Trophoblast cell (in vitro differentiated cells and primary cell): ENCODE results near the gene OGFOD3.

Experiments
- DNase-seq, 2 donors: peaks; one replicate each; pipeline ENCODE4 v3.0.0-alpha.2; 2016
- H2AFZ ChIP-seq: 2 replicates; pipeline ENCODE4 v1.6.1; 2013; ENCODE audit warnings: low read length, moderate library complexity, mild to moderate bottlenecking; ENCODE audit not compliant: insufficient read depth, poor library complexity
- H2AK5ac ChIP-seq: 2 replicates; pipeline ENCODE4 v1.6.1; 2013; ENCODE audit warnings: mild to moderate bottlenecking, low read length
- H2BK120ac ChIP-seq: 2 replicates; pipeline ENCODE4 v1.6.1; 2013; ENCODE audit warnings: low read length, mild to moderate bottlenecking, moderate library complexity; ENCODE audit not compliant: insufficient read depth, poor library complexity
- H2BK12ac ChIP-seq: 2 replicates; pipeline ENCODE4 v1.6.1; 2013; ENCODE audit warnings: mild to moderate bottlenecking, low read length, moderate library complexity
- H2BK5ac ChIP-seq: 2 replicates; pipeline ENCODE4 v1.6.1; 2013; ENCODE audit warnings: low read length, low read depth, moderate library complexity, mild to moderate bottlenecking; ENCODE audit not compliant: poor library complexity
- H3K14ac ChIP-seq: 2 replicates; pipeline ENCODE4 v1.6.1; 2013; ENCODE audit warnings: mild to moderate bottlenecking, low read length
- H3K18ac ChIP-seq: 2 replicates; pipeline ENCODE4 v1.6.1; 2013; ENCODE audit warnings: mild to moderate bottlenecking, low read length
- H3K23ac ChIP-seq: 2 replicates; pipeline ENCODE4 v1.6.1; 2013; ENCODE audit warnings: low read length
- H3K27ac ChIP-seq: 2 replicates; pipeline ENCODE4 v1.5.1; 2013; ENCODE audit warnings: low read depth, mild to moderate bottlenecking, inconsistent platforms, low read length, moderate library complexity
- H3K27me3 ChIP-seq: 2 replicates; pipeline ENCODE4 v1.6.1; 2013; ENCODE audit warnings: inconsistent platforms, mild to moderate bottlenecking, low read length, moderate library complexity; ENCODE audit not compliant: insufficient read depth
- H3K36me3 ChIP-seq, 2 experiments: 1 replicate in 1 of 2; 2 replicates in 1 of 2; pipeline ENCODE4 v1.6.1; 2013; ENCODE audit warnings: low read length in 2 of 2, mild to moderate bottlenecking in 2 of 2, moderate library complexity in 1 of 2; ENCODE audit not compliant: insufficient read depth in 2 of 2, control insufficient read depth in 1 of 2
- H3K4ac ChIP-seq: 2 replicates; pipeline ENCODE4 v1.6.1; 2013; ENCODE audit warnings: low read depth, mild to moderate bottlenecking, low read length, moderate library complexity
- H3K4me1 ChIP-seq, 2 experiments: 1 replicate in 1 of 2; 2 replicates in 1 of 2; pipeline ENCODE4 v1.6.1; 2013; ENCODE audit warnings: low read length in 2 of 2, mild to moderate bottlenecking in 2 of 2, moderate library complexity in 1 of 2; ENCODE audit not compliant: insufficient read depth in 2 of 2, control insufficient read depth in 1 of 2
- H3K4me2 ChIP-seq: 2 replicates; pipeline ENCODE4 v1.6.1; 2013; ENCODE audit warnings: inconsistent platforms, mild to moderate bottlenecking, low read length, moderate library complexity
- H3K4me3 ChIP-seq: 2 replicates; pipeline ENCODE4 v1.5.1; 2013; ENCODE audit warnings: mild to moderate bottlenecking, low read depth, low read length, inconsistent platforms
- H3K79me1 ChIP-seq: one replicate; pipeline ENCODE4 v1.6.1; 2013; ENCODE audit warnings: low read length
- H3K79me2 ChIP-seq: 2 replicates; pipeline ENCODE4 v1.6.1; 2013; ENCODE audit warnings: low read length, mild to moderate bottlenecking; ENCODE audit not compliant: control insufficient read depth, insufficient read depth, poor library complexity
- H3K9ac ChIP-seq: 2 replicates; pipeline ENCODE4 v1.6.1; 2013; ENCODE audit warnings: mild to moderate bottlenecking, low read length
- H3K9me3 ChIP-seq: 2 replicates; pipeline ENCODE4 v1.6.1; 2013; ENCODE audit warnings: low read depth, mild to moderate bottlenecking, control low read depth, inconsistent platforms, low read length; ENCODE audit not compliant: insufficient read depth
- H4K12ac ChIP-seq: 2 replicates; pipeline ENCODE4 v1.6.1; 2013; ENCODE audit warnings: low read depth, mild to moderate bottlenecking, low read length, moderate library complexity
- H4K8ac ChIP-seq: 2 replicates; pipeline ENCODE4 v1.6.1; 2013; ENCODE audit warnings: low read depth, mild to moderate bottlenecking, low read length, moderate library complexity
- H4K91ac ChIP-seq: one replicate; pipeline ENCODE4 v1.6.1; 2013; ENCODE audit warnings: low read depth, mild to moderate bottlenecking, low read length, moderate library complexity
- WGBS: extraction: QIAGEN DNeasy Blood & Tissue Kit; methylation state at CpG from one replicate; pipeline ENCODE4 v1.1.7; 2013; ENCODE audit warnings: missing lambda C conversion rate; ENCODE audit not compliant: insufficient read length, insufficient coverage; ENCODE audit errors: extremely low coverage; 5-methylcytosine and 5-hydroxymethylcytosine counted together

Gene OGFOD3

DNA sequence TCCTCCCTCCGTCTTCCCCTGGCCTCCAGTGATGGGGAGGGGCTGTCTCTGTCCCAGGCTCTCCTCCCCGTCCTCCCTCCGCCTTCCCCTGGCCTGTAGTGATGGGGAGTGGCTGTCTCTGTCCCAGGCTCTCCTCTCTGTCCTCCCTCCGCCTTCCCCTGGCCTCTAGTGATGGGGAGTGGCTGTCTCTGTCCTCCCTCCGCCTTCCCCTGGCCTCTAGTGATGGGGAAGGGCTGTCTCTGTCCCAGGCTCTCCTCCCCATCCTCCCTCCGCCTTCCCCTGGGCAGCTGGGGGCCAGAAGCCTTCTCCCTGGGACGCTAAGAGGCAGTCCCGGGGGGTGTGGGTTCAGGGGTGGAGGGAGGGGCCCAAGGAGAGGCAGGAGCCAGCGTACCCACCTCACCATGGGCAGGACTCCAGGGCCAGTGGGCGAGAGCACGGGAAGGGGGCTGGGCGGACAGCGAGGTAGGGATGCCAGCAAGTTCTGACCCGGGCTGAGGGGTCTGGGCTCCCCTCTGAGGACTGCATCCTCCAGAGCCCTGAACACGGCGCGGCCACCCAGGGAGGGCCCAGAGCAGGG lies 32.0 kb downstream of the OGFOD3 start:
- Histone ChIP-seq H4K12ac (no peak overlapping the region), H3K9ac (no peak overlapping the region), H2BK12ac (no peak overlapping the region), H3K36me3 (peaks cover 0 to under 1% of the 10 kb centered on the region in 2 experiments), H2AK5ac (no peak overlapping the region), H2BK120ac (no peak overlapping the region), H3K79me2 (no peaks in the 10 kb centered on the region), H3K4me3 (no peak overlapping the region), H3K27me3 (no peaks in the 10 kb centered on the region), H3K9me3 (peaks cover 3% of the 10 kb centered on the region), H3K27ac (no peak overlapping the region), H3K79me1 (no peaks in the 10 kb centered on the region), H3K23ac (no peak overlapping the region), H3K4me2 (no peak overlapping the region), H3K4ac (no peak overlapping the region), H4K8ac (no peak overlapping the region), H3K14ac (no peak overlapping the region), H2AFZ (no peak overlapping the region), H3K18ac (no peak overlapping the region), H4K91ac (no peak overlapping the region), H3K4me1 (no peaks in the 10 kb centered on the region), H2BK5ac (no peak overlapping the region)
- no CpG with 5 or more reads among the region's 17 CpGs for WGBS
- DNase-seq, result no peak

DNA sequence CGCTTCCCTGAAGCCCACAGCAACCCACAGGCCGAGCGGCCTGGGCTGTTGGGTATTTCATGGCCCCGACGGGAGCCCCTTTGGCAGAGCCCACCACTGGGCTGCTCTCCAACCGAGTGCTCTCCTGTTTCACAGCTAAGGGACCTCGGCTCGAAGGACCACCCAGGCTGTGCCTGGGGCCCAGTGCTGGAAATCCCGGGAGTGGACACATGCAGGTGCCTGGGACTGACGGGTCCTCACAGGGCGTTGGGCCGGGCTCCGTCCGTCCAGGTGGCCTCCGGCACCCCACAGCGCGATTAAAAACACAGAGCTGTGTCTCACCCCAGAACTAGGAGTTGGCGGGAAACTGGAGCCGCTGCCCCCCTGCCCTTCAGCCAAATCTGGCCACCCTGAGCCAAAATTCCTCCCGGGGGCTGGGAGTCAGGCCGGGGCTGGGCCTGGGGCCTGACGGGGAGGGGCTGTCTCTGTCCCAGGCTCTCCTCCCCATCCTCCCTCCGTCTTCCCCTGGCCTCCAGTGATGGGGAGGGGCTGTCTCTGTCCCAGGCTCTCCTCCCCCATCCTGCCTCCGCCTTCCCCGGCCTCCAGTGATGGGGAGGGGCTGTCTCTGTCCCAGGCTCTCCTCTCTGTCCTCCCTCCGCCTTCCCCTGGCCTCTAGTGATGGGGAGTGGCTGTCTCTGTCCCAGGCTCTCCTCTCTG lies 32.7 kb downstream of the OGFOD3 start:
- no peaks in the 10 kb centered on the region for H3K4me1 ChIP-seq
- no peak for DNase-seq
- no peak overlapping the region for H2BK12ac ChIP-seq
- H4K12ac ChIP-seq, result no peak overlapping the region
- H3K4me3 ChIP-seq, result no peak overlapping the region
- H4K8ac ChIP-seq, result no peak overlapping the region
- no peak overlapping the region for H2BK5ac ChIP-seq
- H3K14ac ChIP-seq, result no peak overlapping the region
- no peak overlapping the region for H3K23ac ChIP-seq
- H3K79me2 ChIP-seq, result no peaks in the 10 kb centered on the region
- no peak overlapping the region for H3K18ac ChIP-seq
- H3K27ac ChIP-seq, result no peak overlapping the region
- no peak overlapping the region for H3K9ac ChIP-seq
- H3K27me3 ChIP-seq, result no peaks in the 10 kb centered on the region
- H3K4me2 ChIP-seq, result no peak overlapping the region
- H3K79me1 ChIP-seq, result no peaks in the 10 kb centered on the region
- no peak overlapping the region for H2AK5ac ChIP-seq
- H2AFZ ChIP-seq, result no peak overlapping the region
- no CpG with 5 or more reads among the region's 26 CpGs for WGBS
- H2BK120ac ChIP-seq, result no peak overlapping the region
- no peak overlapping the region for H4K91ac ChIP-seq
- H3K4ac ChIP-seq, result no peak overlapping the region
- H3K36me3 ChIP-seq, result no peaks in the 10 kb centered on the region
- peaks cover 4% of the 10 kb centered on the region for H3K9me3 ChIP-seq

GRCh38 chr17:82384730-82385481 lies 33.5 kb downstream of the OGFOD3 start:
- no peak overlapping the region for H3K14ac ChIP-seq
- H3K4me3 ChIP-seq, result no peak overlapping the region
- DNase-seq, result peak; percentile 73 to 81
- no peaks in the 10 kb centered on the region for H3K79me2 ChIP-seq
- no peaks in the 10 kb centered on the region for H3K79me1 ChIP-seq
- no peak overlapping the region for H2BK5ac ChIP-seq
- no CpG with 5 or more reads among the region's 26 CpGs for WGBS
- no peak overlapping the region for H3K27ac ChIP-seq
- no peak overlapping the region for H3K18ac ChIP-seq
- peaks cover 6% of the 10 kb centered on the region for H3K9me3 ChIP-seq
- no peak overlapping the region for H4K8ac ChIP-seq
- no peaks in the 10 kb centered on the region for H3K36me3 ChIP-seq
- H3K4me2 ChIP-seq, result no peak overlapping the region
- no peak overlapping the region for H3K4ac ChIP-seq
- no peak overlapping the region for H4K91ac ChIP-seq
- no peak overlapping the region for H2BK120ac ChIP-seq
- no peak overlapping the region for H2AK5ac ChIP-seq
- no peaks in the 10 kb centered on the region for H3K27me3 ChIP-seq
- no peak overlapping the region for H4K12ac ChIP-seq
- H2AFZ ChIP-seq, result no peak overlapping the region
- no peak overlapping the region for H3K9ac ChIP-seq
- no peak overlapping the region for H2BK12ac ChIP-seq
- no peak overlapping the region for H3K23ac ChIP-seq
- H3K4me1 ChIP-seq, result no peaks in the 10 kb centered on the region

- no peak overlapping the region for H2BK120ac ChIP-seq
- no peak overlapping the region for H4K91ac ChIP-seq
- no peak overlapping the region for H4K8ac ChIP-seq
- no peak overlapping the region for H2BK5ac ChIP-seq
- peaks cover 8% of the 10 kb centered on the region for H3K9me3 ChIP-seq
- no peak overlapping the region for H2AFZ ChIP-seq
- H3K18ac ChIP-seq, result no peak overlapping the region
- no peaks in the 10 kb centered on the region for H3K4me1 ChIP-seq
- H3K36me3 ChIP-seq, result no peaks in the 10 kb centered on the region
- H3K4ac ChIP-seq, result no peak overlapping the region
- no peak overlapping the region for H2AK5ac ChIP-seq
- H3K4me2 ChIP-seq, result no peak overlapping the region
- no peak overlapping the region for H3K27ac ChIP-seq
- no peak overlapping the region for H4K12ac ChIP-seq
- H3K4me3 ChIP-seq, result no peak overlapping the region
- no peaks in the 10 kb centered on the region for H3K27me3 ChIP-seq
- no CpG with 5 or more reads among the region's 22 CpGs for WGBS
- no peak overlapping the region for H3K14ac ChIP-seq
- H3K79me2 ChIP-seq, result no peaks in the 10 kb centered on the region
- H3K9ac ChIP-seq, result no peak overlapping the region
- no peaks in the 10 kb centered on the region for H3K79me1 ChIP-seq
- H2BK12ac ChIP-seq, result no peak overlapping the region
- no peak for DNase-seq
- no peak overlapping the region for H3K23ac ChIP-seq
Observed at GRCh38 chr17:82384051-82384729, 34.2 kb downstream of the OGFOD3 start.
